Activated T-cell treated with anti-CD3 and anti-CD28 coated beads, Interleukin-2, amount 50 U/mL, for 72 hours (primary cell): Measurements from ENCODE around the gene MARCHF10. TPM values are rescaled to one million over a fixed set of nuclear protein-coding genes. Genes with fewer than 3 reads are reported as not detected.
A peak's percentile ranks its signal among the peaks of the same experiment; 100 is the strongest.

Experiments
- ATAC-seq, 2 donors: fragments of 150-1000 bp; cut with Tn5 transposase; replicated peaks in 1 of 2; 2 replicates each; pipeline ENCODE4 v1.10.0; 2021; ENCODE audit warnings: moderate library complexity in 2 of 2, mild to moderate bottlenecking in 1 of 2
- DNase-seq, 2 donors: peaks; one replicate each; pipeline ENCODE4 v3.0.0; 2021 to 2022; ENCODE audit warnings: mixed read lengths in 1 of 2
- H3K27ac Mint-ChIP-seq: one replicate; pipeline ENCODE4 v1.8.0; 2022; ENCODE audit warnings: mild to moderate bottlenecking, moderate library complexity, mixed read lengths
- H3K27me3 Mint-ChIP-seq: one replicate; pipeline ENCODE4 v1.8.0; 2022; ENCODE audit warnings: low read depth, mixed read lengths
- H3K36me3 Mint-ChIP-seq, 2 donors: one replicate each; pipeline ENCODE4 v1.8.0; 2022; ENCODE audit warnings: mixed read lengths in 2 of 2, mild to moderate bottlenecking in 1 of 2; ENCODE audit not compliant: insufficient read depth in 2 of 2
- H3K4me1 Mint-ChIP-seq: one replicate; pipeline ENCODE4 v1.8.0; 2022; ENCODE audit warnings: low read depth, mixed read lengths
- H3K4me3 Mint-ChIP-seq, 2 donors: one replicate each; pipeline ENCODE4 v1.8.0; 2022; ENCODE audit warnings: mild to moderate bottlenecking in 2 of 2, mixed read lengths in 2 of 2, moderate library complexity in 2 of 2
- H3K9me3 Mint-ChIP-seq, 2 donors: one replicate each; pipeline ENCODE4 v1.8.0; 2022; ENCODE audit warnings: mixed read lengths in 2 of 2
- total RNA-seq, 2 donors: library from RNA; stranded (reverse); gene quantifications; one replicate each; pipeline ENCODE4 v1.2.3, GENCODE V29; 2022

Gene MARCHF10
- total RNA-seq, 2 donors from 2014 or later = not detected

DNA sequence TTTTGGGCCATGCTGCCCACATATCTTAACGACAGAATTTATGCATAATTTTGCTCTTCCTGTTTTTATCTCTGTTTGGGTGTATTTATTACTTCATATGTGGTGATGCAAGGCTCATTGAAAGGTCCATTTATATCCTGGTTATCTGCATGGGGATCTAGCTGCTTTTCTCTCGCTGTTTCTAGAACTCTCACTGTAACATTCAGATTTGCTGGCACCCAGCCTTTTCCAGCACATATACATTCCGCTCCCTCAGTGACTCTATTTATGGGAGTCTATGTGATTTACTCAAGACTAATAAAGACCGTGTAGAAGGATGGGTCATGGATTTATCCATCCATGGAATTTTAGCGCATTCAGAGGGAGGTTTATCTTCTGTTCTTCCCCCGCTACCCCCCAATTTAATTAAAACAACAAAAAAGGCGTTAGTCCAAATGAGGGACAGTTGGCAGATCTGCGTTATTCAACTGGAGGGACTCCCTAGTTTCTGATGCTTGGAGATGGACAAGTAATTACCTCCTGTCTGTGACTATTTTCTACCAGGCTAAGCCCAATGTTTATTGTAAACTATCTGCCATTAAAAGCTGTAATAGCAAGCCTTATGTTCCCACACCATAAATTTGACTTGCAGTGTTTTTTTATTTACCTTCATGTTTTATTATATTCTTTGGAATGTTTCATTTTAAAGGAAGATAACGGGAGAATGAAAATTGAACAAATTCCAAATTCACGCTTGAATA lies 19.8 kb upstream of the MARCHF10 start:
- no peaks in the 10 kb centered on the region for H3K9me3 Mint-ChIP-seq
- no peak overlapping the region for H3K27ac Mint-ChIP-seq
- DNase-seq (no peak), ATAC-seq (no peak)
- H3K4me1 Mint-ChIP-seq = peaks cover 6% of the 10 kb centered on the region
- no peaks in the 10 kb centered on the region for H3K36me3 Mint-ChIP-seq
- H3K27me3 Mint-ChIP-seq = peaks cover 11% of the 10 kb centered on the region
- no peak overlapping the region for H3K4me3 Mint-ChIP-seq

DNA sequence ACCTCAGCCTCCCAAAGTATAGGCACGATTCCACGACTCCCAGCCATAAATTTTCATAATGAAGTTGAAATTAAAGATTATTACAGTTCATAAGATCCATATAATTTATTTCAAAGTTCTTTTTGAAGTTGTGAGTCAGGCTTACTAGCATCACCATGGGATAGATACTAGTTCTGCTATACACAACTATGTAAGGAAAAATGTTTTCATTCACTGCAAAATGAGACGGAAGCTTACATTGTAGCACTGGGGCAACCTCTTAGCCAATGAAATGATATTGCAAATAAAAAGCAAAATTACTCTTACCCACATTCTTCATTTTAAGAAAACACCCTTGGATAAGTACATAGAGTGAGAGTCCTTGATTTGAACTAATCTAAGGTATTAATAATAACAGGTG lies 18.8 kb upstream of the MARCHF10 start:
- Mint-ChIP-seq H3K9me3 (no peaks in the 10 kb centered on the region), H3K36me3 (no peaks in the 10 kb centered on the region), H3K4me1 (peaks cover 6% of the 10 kb centered on the region), H3K27ac (no peak overlapping the region), H3K27me3 (peaks cover 11% of the 10 kb centered on the region), H3K4me3 (no peak overlapping the region)
- no peak for ATAC-seq
- no peak for DNase-seq

DNA sequence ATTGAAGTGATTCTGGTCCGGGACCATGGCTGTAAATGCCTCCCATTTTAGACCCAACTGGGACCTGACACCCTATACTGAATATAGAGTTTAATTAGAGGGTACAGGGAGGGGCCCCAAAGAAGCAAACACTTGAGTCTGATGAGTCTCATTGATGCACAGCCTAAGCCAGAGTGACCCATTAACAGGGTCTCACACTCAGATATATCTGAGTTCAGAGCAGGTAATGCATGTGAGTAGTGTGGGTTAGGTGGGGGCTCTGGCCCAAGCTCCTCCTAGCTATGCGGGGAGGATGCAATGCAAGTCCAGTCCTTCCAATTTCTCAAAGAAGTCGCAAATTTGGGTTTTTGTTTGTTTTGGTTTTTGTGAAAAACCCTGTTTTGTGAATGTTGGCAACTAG lies 17.1 kb upstream of the MARCHF10 start:
- no peaks in the 10 kb centered on the region for H3K36me3 Mint-ChIP-seq
- DNase-seq (no peak), ATAC-seq (no peak)
- no peak overlapping the region for H3K4me3 Mint-ChIP-seq
- H3K9me3 Mint-ChIP-seq = no peaks in the 10 kb centered on the region
- H3K4me1 Mint-ChIP-seq = peaks cover 6% of the 10 kb centered on the region
- no peak overlapping the region for H3K27ac Mint-ChIP-seq
- H3K27me3 Mint-ChIP-seq = peaks cover 16% of the 10 kb centered on the region

DNA sequence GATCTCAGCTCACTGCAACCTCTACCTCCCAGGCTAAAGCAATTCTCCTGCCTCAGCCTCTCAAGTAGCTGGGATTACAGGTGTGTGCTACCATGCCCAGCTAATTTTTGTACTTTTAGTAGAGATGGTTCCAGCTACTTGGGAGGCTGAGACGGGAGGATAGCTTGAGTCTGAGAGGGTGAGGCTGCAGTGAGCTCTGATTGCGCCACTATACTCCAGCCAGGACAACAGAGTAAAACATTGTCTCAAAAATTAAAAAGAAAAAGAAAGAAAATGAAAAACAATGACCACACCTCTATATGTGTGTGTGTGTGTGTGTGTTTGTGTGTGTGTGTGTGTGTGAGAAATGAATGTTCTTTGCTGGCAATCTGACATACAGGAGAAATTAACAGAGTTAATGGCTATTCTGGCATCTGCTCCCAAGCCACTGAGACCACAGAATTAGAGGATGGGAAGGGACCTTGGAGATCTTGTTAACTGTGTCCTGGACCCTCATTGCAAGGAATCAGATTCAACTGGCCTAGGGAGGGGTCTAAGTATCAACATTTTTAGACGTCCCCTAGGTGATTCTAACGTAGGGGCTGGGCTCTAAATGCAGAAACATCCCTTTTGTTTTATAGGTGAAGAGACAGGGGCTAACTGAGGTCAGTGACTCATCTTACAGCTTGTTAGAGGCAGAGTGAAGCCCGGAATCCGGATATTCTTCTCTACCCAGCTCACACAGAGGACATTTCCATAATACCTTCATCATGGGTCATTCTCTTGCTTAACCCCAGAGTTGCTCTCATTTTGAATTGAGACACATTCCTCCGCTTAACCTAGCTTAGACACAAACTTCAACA lies 16.4 kb upstream of the MARCHF10 start:
- no peak overlapping the region for H3K4me3 Mint-ChIP-seq
- H3K27me3 Mint-ChIP-seq = peaks cover 20% of the 10 kb centered on the region
- H3K36me3 Mint-ChIP-seq = no peaks in the 10 kb centered on the region
- ATAC-seq (no peak), DNase-seq (no peak)
- H3K9me3 Mint-ChIP-seq = no peaks in the 10 kb centered on the region
- peaks cover 10% of the 10 kb centered on the region for H3K4me1 Mint-ChIP-seq
- H3K27ac Mint-ChIP-seq = no peak overlapping the region

DNA sequence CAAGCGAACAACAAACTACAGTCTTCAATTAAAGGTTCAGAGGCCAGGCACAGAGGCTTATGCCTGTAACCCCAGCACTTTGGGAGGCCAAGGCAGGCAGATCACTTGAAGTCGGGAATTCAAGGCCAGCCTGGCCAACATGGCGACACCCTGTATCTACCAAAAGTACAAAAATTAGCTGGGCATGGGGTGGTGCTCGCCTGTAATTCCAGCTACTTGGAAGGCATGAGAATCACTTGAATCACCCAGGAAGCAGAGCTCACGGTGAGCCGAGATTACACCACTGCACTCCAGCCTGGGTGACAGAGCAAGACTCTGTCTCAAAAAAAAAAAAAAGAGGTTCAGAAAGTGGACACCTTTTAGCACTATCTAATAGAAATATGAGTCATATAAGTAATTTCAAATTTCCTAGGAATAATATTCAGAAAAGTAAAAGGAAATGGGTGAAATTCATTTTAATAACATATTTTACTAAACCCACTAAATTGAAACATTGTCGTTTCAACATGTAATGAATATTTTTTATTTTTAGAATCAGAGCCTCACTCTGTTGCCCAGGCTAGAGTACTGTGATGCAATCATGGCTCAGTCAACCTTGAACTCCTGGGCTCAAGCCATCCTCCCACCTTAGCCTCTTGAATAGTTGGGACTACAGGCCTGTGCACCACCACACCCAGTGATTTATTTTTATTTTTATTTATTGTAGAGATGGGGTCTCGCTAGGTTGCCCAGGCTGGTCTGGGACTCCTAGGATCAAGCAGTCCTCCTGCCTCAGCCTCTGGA lies 15.2 kb upstream of the MARCHF10 start:
- DNase-seq (no peak), ATAC-seq (no peak)
- H3K9me3 Mint-ChIP-seq = no peaks in the 10 kb centered on the region
- H3K4me1 Mint-ChIP-seq = peaks cover 13% of the 10 kb centered on the region
- no peak overlapping the region for H3K4me3 Mint-ChIP-seq
- H3K27me3 Mint-ChIP-seq = peaks cover 22% of the 10 kb centered on the region
- no peak overlapping the region for H3K27ac Mint-ChIP-seq
- no peaks in the 10 kb centered on the region for H3K36me3 Mint-ChIP-seq

DNA sequence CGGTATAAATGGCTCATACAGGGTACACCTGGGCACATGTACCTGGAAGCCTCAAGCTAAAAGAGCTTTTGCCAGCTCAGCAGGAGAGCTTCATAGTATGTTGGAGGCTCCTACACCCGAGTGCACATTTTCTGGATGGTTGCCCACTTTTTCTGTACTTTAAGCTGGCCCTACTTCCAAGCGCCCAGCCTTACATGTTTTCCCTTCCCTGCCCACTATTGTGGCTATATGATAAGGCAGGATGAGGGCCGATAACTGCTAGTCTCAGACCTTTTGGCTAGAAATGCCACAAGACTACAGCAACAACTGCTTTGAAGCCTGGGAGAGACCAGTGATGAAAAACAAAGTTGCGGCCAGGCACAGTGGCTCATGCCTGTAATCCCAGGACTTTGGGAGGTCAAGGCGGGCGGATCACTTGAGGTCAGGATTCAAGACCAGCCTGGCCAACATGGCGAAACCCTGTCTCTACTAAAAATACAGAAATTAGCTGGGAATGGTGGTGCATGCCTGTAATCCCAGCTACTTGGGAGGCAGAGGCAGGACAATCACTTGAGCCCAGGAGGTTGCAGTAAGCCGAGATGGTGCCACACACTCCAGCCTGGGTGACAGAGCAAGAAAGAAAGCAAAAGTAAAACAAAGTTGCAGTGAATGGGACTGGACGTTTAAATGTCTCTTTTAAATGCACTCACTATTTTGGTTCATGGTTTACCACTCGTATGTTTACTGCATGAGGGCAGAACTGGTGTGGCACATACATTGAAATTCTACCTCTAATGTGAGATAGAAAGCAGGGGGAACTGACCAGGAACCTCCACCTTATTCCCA lies 14.2 kb upstream of the MARCHF10 start:
- no peak for ATAC-seq
- no peaks in the 10 kb centered on the region for H3K36me3 Mint-ChIP-seq
- H3K4me3 Mint-ChIP-seq = no peak overlapping the region
- H3K27ac Mint-ChIP-seq = no peak overlapping the region
- H3K27me3 Mint-ChIP-seq = peaks cover 14% of the 10 kb centered on the region
- no peaks in the 10 kb centered on the region for H3K9me3 Mint-ChIP-seq
- H3K4me1 Mint-ChIP-seq = peaks cover 7% of the 10 kb centered on the region
- DNase-seq = no peak

DNA sequence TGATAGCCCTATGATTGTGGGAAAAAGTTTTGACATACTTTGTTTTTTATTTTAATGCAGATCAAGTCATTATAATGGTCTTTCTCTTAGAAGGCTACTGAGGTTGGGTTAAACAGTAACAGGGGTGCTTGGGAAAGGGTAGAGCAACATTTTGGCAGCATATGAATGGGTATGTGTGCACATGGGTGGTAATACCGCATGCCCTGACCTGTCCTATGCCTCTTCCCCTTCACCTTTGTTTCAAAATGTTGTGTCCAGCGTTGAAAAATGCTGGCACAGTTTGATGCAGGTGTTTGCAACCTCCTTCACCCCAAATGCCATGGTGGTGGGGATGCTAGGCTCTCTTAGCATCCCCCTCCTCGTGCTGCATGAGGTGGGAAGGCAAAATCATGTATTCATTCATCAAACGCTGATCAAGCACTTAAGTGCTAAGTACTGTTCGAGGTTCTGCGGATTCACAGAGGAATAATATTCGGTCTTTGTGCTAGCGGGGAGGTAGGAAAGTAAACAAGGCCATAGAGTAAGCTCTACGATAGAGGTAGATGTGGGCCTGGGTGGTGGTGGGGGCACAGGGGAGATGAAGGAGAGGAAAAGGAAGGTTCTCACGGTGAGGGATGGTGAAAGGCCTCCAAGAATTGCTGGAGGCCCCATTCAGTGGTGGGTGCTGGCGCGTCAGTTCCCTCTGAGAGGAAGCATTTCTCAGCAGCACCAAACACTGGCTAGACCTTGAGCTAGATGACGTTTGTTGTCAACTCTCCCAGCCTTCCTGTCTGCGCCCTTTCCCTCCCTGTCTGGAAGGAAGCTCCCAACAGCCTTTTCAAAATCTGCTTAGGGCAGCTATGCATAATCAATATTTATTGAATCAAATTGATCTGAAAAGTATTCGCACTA lies 13.3 kb upstream of the MARCHF10 start:
- H3K27ac Mint-ChIP-seq = no peak overlapping the region
- H3K36me3 Mint-ChIP-seq = no peaks in the 10 kb centered on the region
- H3K27me3 Mint-ChIP-seq = peaks cover 14% of the 10 kb centered on the region
- DNase-seq = no peak
- H3K9me3 Mint-ChIP-seq = no peaks in the 10 kb centered on the region
- no peak for ATAC-seq
- no peak overlapping the region for H3K4me3 Mint-ChIP-seq
- H3K4me1 Mint-ChIP-seq = peaks cover 7% of the 10 kb centered on the region

DNA sequence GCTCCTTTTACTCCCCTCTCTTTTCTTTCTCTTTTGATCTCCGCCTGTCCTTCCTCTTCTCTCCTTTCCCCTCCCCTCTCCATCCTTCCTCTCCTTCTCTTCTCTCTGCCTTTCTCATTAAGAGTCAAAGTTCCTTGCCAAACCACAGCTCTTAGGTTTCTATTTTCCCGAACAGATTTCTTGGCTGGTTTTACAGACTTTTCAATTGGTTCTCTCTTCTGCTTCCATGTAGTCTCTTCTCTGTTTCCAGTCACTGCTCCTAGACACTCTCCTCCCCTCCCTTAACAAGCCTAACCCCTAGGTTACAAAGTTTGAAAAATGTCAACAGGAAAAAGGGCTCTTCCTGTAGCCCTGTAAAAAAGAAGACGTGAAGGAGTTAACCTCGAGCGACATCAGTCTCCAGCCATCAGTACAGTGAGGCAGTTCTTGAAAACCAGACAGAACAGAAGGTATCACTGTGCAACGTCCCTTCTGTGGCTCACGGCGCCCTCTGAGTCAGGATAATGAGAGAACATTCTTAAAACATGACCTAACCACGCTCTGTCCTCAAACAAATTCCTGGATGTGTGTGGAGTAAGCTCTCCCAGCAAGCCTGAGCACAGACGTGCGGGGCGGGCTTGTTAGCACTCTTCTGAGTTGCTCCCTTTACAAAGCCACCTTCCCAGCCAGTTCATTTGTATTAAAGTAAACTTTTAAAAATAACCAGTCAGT lies 11.6 kb upstream of the MARCHF10 start:
- H3K4me3 Mint-ChIP-seq = no peak overlapping the region
- no peak for DNase-seq
- H3K9me3 Mint-ChIP-seq = no peaks in the 10 kb centered on the region
- H3K4me1 Mint-ChIP-seq = peaks cover 7% of the 10 kb centered on the region
- H3K27me3 Mint-ChIP-seq = peaks cover 14% of the 10 kb centered on the region
- no peaks in the 10 kb centered on the region for H3K36me3 Mint-ChIP-seq
- peak in 1 of 2 donors; percentile 47 for ATAC-seq
- H3K27ac Mint-ChIP-seq = no peak overlapping the region

DNA sequence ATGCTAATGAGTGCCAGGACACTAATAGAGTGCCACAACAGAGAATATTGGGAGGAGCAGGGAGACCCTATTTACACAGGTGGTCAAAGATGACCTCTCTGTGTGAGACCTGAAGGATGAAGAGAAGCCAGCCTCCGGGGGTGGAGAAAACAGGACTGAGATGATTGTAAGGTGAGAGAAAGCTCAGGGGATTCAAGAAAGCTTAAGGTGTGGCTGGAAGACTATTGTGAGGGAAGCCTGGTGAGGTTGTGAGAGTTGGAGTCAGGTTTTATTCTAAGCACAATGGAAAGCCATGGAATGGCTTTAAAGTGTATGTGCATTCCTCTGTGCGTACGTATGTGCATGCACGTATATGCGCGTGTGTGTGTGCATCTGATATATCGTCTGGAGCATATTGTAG lies 10.4 kb upstream of the MARCHF10 start:
- H3K27ac Mint-ChIP-seq = no peak overlapping the region
- no peak overlapping the region for H3K4me3 Mint-ChIP-seq
- DNase-seq = no peak
- peaks cover 14% of the 10 kb centered on the region for H3K27me3 Mint-ChIP-seq
- H3K36me3 Mint-ChIP-seq = peaks cover 0 to 2% of the 10 kb centered on the region in 2 donors
- ATAC-seq = no peak
- H3K4me1 Mint-ChIP-seq = peaks cover 7% of the 10 kb centered on the region
- peaks cover 0 to 4% of the 10 kb centered on the region in 2 donors for H3K9me3 Mint-ChIP-seq

DNA sequence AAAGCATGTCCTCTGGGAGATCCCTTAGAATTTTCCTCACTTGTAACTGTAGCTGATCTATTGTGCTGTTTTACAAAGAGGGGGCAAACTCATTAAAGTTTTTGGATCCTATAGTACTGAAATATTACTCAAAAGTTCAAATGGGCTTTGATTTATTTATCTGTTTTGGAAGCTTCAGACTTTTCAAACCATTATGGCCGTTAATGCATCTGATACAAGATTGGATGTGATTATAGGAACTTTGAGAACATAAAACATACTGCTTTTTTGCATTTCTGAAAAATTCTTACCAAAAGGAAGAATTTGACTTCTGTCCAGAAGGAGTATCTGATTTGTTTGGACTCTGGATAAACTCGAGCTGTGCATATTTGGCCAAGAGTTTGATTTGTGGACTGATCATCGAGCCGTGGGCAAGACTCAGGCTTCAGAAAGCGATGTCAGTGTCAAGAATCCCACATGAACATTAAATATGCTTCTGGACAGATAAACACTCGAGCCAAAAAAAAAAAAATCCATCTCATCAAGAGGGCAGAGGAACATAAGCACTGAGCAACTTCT lies 8.2 kb upstream of the MARCHF10 start:
- H3K4me3 Mint-ChIP-seq = no peak overlapping the region
- no peak overlapping the region for H3K27ac Mint-ChIP-seq
- H3K27me3 Mint-ChIP-seq = peaks cover 11% of the 10 kb centered on the region
- H3K36me3 Mint-ChIP-seq = peaks cover 0 to 2% of the 10 kb centered on the region in 2 donors
- peaks cover 0 to 4% of the 10 kb centered on the region in 2 donors for H3K9me3 Mint-ChIP-seq
- ATAC-seq (no peak), DNase-seq (no peak)
- peaks cover 7% of the 10 kb centered on the region for H3K4me1 Mint-ChIP-seq

DNA sequence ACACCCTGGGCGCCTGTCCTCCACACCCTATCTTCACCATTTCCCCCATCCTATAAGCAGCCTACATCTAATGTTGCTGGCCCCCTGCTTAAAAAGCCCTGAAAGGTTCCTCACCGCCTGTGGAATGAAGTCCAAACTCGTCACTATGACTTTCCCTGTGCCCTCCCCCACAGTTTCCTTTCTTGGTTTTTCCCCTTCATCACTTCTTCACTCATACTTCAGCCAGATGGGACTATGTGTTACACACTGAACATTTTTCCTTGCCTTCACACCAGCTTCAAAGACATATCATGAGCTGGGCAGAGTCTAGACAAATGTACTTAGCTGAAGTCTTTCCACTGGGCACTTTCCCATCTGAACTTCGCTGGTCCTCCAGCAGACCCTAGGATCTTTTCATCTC lies 1.5 kb upstream of the MARCHF10 start:
- no peak overlapping the region for H3K4me3 Mint-ChIP-seq
- H3K27ac Mint-ChIP-seq = no peak overlapping the region
- no peak for DNase-seq
- H3K9me3 Mint-ChIP-seq = peaks cover 0 to 4% of the 10 kb centered on the region in 2 donors
- ATAC-seq = no peak
- peaks cover 0 to 2% of the 10 kb centered on the region in 2 donors for H3K36me3 Mint-ChIP-seq
- H3K4me1 Mint-ChIP-seq = no peaks in the 10 kb centered on the region
- H3K27me3 Mint-ChIP-seq = peaks cover 38% of the 10 kb centered on the region
